CD4-positive, alpha-beta T cell treated with Interferon alpha-2 for 1 hour (primary cell): Measurements from ENCODE around the gene PA2G4.
A peak's percentile ranks its signal among the peaks of the same experiment; 100 is the strongest.
"Not testable (repeated sequence)": the region's sequence is repeated elsewhere in the genome, so short reads cannot be mapped to it uniquely, and the experiment has no call there.

Experiments used
- DNase-seq, 2 donors: peaks; one replicate each; pipeline ENCODE4 v3.0.0-alpha.2; 2020 to 2022

PA2G4 gene

DNA sequence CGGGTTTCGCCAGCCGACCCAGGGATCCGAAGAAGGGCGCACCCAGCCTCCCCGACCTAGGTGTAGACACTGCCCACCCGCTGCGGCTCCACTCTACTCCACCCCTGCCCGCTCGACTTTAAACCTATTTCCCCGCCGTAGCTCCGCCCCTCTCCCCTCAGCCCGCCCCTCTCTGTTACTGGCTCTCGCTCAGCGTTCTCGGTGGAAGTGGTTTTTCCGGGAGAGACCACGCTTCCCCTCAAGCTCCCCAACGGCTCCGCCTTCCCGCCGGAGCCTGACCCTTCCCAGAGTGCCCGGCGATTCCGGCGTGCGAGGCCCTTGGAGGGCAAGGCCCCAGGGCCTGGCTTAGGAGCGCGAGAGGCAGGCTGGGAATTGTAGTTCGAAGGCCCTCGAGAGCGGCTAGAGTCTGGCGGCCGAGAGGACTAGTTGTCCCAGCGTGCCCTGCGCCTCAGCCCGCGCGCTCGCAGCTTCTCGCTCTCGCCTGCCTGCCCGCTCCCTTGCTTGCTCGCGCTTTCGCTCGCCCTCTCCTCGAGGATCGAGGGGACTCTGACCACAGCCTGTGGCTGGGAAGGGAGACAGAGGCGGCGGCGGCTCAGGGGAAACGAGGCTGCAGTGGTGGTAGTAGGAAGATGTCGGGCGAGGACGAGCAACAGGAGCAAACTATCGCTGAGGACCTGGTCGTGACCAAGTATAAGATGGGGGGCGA, at the start of gene PA2G4:
Gene PA2G4 (plus strand): TSS at position 451 of the 706 bp plus-strand sequence. CDS start 179 bp downstream, at position 630.
- peak; percentile 98 to 99 for DNase-seq

DNA sequence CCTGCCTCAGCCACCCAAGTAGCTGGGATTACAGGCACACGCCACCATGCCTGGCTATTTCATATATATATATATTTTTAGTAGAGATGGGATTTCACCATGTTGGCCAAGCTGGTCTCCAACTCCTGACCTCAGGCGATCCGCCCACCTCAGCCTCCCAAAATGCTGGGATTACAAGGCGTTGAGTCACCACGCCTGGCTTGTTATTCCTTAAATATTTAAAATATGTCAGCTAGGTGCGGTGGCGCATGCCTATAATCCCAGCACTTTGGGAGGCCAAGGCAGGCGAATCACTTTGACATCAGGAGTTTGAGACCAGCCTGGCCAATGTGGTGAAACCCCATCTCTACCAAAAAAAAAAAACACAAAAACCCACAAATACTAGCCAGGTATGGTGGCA, 44.4 kb upstream of the PA2G4 start:
- DNase-seq = not testable (repeated sequence)

DNA sequence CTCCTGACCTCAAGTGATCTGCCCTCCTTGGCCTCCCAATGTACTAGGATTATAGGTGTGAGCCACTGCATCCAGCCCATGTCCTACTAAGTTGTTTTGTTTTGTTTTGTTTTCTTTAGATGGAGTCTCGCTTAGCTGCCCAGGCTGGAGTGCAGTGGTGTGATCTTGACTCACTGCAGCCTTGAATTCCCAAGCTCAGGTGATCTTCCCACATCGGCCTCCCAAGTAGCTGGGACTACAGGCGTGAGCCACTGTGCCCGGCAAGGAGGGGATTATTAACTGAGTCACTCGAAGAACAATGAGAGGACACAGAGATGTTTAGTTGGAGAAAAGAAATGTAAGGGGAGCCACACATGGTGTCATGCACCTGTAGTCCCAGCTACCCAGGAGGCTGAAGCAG, 42.4 kb upstream of the PA2G4 start:
- no peak for DNase-seq

DNA sequence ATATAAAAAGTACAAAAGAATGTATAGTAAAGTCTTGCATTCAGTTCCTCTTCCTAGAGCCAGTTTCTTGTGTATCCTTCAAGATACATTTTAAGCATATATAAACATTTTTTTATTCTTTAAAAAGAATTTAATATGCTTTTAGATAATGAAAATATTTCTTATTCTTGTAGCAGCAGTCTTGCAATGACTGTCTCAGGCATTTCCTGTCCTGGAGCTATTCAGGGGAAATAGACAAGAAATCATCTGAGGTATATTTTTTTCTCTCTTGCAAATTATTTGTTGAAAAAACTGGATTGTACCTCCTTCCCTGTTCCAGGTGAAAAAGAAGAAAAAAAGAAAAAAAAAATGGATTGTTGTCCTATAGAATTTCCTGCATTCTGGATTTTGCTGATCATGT, 41.4 kb upstream of the PA2G4 start:
- DNase-seq = no peak

DNA sequence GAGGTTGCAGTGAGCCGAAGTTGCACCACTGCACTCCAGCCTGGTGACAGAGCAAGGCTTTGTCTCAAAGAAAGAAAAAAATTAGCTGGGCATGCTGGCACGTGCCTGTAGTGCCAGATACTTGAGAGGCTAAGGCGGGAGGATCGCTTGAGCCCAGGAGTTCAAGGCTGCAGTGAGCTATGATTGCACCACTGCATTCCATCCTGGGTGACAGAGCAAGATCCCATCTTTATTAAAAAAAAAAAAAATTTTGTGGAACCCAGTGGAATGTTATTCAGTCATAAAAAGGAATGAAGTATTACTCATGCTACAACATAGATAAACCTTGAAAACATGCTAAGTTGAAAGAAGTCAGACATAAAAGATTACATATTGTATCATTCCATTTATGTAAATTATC, 32.7 kb upstream of the PA2G4 start:
- DNase-seq = no peak

DNA sequence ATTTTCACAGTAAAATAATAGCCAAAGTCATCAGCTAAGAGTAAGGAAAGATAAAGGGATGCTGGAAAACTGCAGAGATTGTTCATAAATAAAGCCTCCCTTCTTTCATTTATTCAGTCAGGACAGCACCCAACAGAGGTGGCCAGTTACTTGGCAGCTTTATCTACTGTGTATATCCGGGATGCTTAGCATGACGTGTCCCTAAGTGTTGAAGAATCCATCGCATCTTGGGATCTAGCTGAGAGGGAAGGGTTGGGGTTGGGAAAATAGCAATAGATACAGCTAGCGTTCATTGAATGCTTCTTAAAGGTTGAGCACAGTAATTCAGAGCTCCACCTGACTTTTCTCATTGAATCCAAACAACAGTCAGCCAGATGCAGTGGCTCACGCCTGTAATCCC, 30.0 kb upstream of the PA2G4 start:
- no peak for DNase-seq

DNA sequence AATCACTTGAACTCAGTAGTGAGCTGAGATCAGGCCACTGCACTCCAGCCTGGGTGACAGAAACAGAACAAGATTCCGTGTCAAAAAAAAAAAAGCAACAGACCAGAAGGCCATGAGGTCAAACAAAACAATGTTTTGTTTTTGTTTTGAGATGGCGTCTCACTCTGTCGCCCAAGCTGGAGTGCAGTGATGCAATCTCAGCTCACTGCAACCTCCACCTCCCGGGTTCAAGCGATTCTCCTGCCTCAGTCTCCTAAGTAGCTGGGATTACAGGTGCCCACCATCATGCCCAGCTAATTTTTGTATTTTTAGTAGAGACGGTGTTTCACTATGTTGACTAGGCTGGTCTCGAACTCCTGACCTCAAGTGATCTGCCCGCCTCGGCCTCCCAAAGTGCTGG, 26.4 kb upstream of the PA2G4 start:
- not testable (repeated sequence) for DNase-seq

DNA sequence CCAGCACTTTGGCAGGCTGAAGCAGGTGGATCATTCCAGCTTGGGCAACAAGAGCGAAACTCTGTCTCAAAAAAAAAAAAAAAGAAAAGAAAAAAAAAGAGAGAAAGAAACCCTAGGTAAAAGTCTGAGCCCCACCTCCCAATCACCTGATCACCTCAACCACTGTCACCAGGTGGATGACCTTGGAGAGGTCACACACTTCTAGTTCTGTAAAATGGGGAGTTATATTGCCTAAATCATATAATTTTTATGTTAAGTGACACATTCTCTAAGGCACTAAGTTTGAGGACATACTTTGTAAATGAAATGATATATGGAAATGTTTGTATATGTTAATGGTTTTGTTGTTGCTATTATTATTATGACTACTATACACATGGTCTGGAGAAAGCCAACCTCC, 25.9 kb upstream of the PA2G4 start:
- DNase-seq = no peak

DNA sequence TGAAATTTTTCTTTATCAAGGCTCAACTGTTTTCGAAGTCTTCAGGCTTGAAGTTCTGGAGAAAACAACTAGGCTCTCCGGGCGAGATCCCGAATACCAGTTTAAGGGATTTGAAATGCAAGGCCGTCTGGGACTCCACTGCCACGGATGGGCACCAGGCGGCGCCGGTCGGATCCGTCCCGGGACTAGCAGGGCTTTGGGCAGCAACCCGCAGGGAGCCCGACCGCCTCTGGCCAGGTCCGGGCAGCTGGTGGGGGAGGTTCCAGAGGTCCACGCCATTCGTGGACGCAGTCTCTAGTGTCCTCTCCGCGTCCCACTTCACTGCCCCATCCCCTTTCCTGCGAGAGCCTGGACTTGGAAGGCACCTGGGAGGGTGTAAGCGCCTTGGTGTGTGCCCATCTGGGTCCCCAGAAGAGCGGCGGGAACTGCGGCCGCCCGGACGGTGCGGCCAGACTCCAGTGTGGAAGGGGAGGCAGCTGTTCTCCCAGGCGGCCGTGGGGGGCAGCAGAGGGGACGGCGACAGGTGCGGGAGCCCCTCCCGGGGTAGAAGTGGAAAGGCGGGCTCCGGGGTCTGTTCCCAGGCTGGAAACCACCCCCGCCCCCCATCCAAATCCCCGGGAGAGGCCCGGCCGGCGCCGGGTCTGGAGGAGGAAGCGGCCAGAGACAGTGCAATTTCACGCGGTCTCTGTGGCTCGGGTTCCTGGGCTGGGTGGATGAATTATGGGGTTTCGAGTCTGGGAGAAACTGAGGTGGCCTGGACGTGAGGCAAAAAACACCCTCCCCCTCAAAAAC, 25.2 kb upstream of the PA2G4 start:
- DNase-seq = peak; percentile 47 to 53

DNA sequence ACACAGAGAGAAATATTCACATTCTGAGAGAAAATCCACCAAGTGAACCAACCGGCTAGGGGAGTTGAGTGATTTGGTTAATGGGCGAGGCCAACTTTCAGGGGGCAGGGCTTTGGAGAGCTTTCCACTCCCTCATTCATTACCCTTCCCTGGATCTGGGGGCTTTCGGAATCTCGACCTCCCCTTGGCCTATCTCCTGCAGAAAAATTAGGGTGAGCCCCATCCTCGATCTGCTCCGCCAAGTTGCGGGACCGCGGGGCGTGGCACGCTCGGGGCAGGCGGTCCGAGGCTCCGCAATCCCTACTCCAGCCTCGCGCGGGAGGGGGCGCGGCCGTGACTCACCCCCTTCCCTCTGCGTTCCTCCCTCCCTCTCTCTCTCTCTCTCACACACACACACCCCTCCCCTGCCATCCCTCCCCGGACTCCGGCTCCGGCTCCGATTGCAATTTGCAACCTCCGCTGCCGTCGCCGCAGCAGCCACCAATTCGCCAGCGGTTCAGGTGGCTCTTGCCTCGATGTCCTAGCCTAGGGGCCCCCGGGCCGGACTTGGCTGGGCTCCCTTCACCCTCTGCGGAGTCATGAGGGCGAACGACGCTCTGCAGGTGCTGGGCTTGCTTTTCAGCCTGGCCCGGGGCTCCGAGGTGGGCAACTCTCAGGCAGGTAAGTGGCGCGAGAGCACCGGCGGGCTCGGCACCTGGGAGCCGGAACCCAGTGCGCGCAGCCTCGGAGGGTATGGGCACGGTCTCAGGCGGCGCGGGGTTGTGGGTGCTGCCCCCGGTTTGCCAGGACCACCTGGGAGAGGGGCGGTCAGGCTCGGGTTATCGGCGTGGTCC, 24.4 kb upstream of the PA2G4 start, which contains the start of gene ERBB3:
Gene ERBB3 (plus strand): TSS at position 443 of the 833 bp plus-strand sequence. CDS start 136 bp downstream, at position 579.
- DNase-seq = peak; percentile 50 to 68

DNA sequence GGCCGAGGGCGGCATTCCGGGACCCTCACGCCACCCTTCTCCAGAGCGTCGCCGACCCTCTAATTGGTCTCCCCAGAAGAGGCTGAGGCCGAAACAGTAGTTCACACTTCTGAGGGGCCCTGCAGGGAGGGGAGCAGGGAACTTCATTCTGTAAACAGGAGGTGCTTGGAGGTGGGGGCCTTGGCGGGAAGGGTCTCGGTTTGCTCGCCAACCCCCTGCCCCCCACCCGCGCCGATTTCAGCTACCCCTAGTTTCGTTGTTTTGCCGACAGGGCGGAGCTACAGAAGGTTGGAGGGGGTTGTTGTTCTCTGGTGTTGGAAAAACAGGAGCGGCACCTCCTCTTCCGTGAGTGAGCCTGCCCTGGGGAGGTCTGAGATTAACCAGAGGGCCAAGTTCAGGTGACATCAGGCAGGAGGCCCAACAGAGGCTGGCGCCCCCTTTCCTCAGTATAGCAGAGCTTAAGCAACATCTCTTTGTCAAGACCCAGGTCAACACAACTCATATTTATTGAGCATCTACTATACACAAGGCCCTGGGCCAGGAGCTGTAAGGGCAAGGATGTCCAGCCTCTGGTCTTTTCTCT, 23.7 kb upstream of the PA2G4 start:
- no peak for DNase-seq

DNA sequence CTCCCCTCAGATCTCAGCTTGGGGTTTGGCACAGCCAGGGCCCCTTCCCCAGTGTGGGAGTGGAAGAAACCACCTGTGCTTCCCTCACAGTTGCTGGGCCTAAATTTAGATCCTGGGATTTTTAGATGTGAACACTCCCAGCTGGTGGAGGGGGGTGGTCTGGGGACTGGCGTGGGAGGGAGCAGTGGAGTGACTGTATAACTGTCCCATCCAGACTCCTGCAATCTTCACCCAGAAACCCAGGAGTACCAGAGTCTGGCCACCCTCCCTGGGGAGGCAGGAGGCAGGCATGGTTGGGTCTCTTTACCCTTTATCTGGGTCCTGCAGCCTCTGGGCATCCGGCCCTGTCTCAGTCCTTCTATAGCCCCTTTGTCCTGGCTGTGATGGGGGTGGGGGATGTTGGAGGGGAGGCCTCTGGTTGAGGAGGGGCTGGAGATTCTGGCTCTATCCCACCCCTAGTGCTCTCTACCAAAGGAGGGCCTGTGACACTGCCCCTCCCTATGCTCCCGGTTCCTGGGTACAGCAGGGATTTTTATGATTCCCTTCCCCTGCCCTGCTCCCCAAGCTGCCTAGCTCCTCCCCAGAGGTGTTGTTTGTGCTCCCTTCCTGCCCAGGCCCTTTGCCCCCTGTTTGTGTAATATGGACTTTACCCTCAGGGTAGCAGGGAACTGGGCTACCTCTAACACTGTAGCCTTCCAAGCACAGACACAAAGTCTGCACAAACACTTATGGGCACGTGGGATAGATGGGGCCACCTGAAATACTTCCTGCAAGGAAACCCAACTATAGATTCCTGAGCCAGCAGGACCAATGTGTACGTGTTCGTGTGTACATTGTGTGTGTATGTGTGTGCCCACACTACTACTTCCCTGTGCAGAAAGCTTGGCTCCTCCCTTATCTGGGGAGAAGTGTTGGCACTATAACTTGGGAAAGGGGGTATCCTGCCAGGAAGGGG, 22.7 kb upstream of the PA2G4 start:
- no peak for DNase-seq

DNA sequence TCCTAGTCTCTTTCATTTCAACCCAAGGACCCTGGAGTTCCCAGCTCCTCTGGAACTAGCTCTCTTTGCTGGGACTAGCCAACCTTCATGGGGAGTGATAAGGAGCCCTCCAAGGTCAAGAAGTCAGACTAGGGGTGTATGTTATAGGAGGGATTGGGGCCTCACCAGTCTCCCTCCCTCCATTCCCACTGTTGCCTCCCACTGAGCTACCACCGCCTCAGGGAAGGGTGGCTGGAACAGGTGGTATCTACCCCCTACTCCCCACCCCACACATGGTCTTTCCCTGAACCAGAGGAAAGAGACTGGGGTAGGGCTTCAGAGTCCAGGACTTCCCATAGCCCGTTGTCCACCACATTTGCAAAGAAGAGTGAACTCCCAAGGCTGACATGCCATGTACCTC, 22.0 kb upstream of the PA2G4 start:
- DNase-seq = no peak

DNA sequence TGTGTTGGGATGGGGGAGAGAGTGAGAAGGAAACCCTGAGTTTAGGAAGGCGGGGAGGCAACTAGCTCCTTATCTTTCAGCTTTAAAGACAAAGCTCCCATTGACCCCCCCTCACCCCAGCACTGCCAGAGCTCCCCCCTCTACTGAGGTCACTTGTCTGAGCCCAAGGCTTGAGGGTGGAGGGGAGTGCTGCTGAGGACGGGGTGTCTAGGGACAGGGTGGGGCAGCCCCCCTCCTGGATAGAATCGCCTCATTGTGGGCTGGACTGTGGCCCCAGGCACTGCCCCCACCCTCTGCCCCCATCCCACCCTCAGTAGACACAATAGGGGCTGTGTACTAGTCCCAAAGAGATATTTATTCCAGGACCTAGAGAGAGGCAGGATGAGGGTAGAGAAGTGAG, 21.4 kb upstream of the PA2G4 start:
- DNase-seq = no peak

DNA sequence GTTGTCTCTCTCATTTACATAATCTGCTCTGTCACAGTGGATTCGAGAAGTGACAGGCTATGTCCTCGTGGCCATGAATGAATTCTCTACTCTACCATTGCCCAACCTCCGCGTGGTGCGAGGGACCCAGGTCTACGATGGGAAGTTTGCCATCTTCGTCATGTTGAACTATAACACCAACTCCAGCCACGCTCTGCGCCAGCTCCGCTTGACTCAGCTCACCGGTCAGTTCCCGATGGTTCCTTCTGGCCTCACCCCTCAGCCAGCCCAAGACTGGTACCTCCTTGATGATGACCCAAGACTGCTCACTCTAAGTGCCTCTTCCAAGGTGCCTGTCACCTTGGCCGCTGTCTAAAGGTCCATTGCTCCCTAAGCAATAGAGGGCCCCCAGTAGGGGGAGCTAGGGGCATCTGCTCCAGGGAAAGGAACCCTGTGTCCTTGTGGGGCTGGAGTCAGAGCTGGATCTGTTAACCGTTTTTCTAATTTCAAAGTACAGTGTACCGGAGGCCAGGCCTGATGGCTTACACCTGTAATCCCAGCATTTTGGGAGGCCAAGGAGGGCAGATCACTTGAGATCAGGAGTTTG, 19.3 kb upstream of the PA2G4 start:
- peak; percentile 8 to 28 for DNase-seq

DNA sequence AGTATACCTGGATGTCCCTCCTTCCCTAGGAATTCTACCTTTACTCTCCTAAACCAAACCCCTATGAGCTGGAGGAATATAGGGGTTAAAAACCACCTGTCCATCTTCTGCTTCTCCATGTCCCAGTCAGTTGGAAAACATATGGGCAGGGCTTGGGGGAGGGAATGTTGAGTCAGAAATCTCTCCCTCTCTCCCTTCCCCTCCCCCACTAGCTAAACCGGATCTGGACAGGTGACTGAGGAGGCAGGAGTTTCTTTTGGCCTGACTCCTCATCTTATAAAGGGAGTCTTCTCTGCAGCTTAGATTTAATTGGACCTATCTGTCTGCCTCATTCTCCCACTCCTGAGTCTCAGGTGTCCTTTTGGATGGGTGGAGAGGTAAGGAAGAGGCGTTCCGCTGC, 18.3 kb upstream of the PA2G4 start:
- no peak for DNase-seq

DNA sequence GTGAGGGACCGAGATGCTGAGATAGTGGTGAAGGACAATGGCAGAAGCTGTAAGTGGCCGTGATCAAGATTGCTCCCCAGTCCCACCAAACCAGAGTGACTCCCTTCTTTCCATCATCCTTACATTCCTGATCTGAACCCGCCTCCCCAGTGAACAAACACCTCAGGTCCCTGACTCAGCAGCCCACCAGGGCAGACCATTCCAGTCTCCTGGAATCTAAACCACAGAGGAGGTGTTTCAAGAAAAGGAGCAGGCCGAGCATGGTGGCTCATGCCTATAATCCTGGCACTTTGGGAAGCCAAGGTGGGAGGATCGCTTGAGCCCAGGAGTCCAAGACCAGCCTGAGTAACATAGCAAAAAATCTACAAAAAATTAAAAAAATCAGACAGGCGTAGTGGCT, 17.8 kb upstream of the PA2G4 start:
- no peak for DNase-seq

DNA sequence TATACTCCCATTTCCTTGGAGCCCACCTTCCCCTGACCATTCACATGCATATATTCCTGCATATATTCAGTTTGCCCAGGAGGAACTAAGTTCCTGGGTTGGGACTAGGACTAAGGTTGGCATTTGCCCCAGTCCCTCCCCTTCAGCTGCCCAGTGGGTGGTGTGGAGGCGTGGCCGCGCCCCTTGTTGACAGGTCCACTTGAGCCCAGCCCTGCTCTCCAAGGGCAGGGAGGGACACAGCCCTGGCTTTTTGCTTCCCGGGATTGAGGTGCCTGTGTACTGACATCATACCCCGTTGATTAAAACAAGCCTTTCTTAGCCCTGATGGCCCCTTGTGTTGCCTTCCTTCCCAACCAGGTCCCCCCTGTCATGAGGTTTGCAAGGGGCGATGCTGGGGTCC, 17.1 kb upstream of the PA2G4 start:
- DNase-seq = no peak

DNA sequence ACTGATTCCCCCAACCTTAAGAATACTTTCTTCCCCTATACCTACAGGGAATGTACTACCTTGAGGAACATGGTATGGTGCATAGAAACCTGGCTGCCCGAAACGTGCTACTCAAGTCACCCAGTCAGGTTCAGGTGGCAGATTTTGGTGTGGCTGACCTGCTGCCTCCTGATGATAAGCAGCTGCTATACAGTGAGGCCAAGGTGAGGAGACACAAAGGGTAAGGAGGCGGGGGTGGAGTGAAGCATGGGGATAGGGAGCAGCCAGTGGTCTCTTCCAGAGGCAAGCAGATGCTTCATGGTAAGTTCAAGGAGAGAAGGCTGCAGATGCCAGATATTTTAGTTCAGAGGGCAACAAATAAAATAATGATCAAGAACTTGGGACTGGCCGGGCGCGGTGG, 6.6 kb upstream of the PA2G4 start:
- DNase-seq = no peak

DNA sequence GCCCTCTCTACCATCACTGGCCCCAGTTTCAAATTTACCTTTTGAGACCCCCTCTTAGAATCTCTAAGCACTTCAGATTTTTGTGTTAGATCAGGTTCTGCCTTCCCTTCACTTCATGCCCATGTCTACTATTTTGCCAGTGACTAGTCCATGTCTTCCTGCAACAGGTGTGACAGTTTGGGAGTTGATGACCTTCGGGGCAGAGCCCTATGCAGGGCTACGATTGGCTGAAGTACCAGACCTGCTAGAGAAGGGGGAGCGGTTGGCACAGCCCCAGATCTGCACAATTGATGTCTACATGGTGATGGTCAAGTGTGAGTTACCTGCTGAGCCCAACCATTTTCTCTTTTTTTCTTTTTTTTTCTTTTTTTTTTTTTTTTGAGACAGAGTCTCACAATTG, 5.8 kb upstream of the PA2G4 start:
- no peak for DNase-seq

DNA sequence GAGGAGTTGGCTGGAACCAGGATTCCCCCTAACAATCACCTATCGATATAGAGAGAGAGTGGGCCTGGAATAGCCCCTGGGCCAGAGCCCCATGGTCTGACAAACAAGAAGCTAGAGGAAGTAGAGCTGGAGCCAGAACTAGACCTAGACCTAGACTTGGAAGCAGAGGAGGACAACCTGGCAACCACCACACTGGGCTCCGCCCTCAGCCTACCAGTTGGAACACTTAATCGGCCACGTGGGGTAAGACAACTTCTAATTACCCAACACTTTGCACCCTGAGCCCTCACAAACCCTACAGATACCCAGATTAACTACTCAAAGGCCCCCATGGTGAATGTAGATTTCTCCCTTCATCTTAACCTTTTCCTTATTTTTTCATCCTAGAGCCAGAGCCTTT, 4.6 kb upstream of the PA2G4 start:
- DNase-seq = no peak
